Measurements from ENCODE around the gene SPDYC. TPM values are rescaled to one million over a fixed set of nuclear protein-coding genes. Genes with fewer than 3 reads are reported as not detected.

Gene SPDYC
- total and polyA plus RNA-seq, 2 of the 13 experiments (the other 11 are each of a cell fraction or from before 2014, with no cell fraction given), result 0.15 to 0.33 TPM

GRCh38 chr11:65165410-65166317, 4.4 kb upstream of the SPDYC start (continued):
- TF ChIP-seq RBM39 (IDR thresholded peaks at IDR 0.05; ENCODE audit: low read depth, low read length, poor library complexity, severe bottlenecking) (no peak), SRF (IDR thresholded peaks at IDR 0.05; ENCODE audit: low read depth, low read length) (no peak), ZSCAN5A (CRISPR knock-in tag; IDR thresholded peaks at IDR 0.05; ENCODE audit: borderline replicate concordance) (no peak), ZNF746 (CRISPR knock-in tag; IDR thresholded peaks at IDR 0.05) (0 out of 2 replicates have a peak, but pooled peaks have one; percentile 71), SPEN (CRISPR knock-in tag; IDR thresholded peaks at IDR 0.05; ENCODE audit: low read depth) (peak; percentile 55), ZNF512B (CRISPR knock-in tag; IDR thresholded peaks at IDR 0.05; ENCODE audit: borderline replicate concordance) (peak; percentile 99; the same call in 1 of the 2 replicates), HOMEZ (CRISPR knock-in tag; IDR thresholded peaks at IDR 0.05; ENCODE audit: low read depth) (no peak), ZNF256 (CRISPR knock-in tag; conservative IDR thresholded peaks at IDR 0.05) (no peak), DR1 (CRISPR knock-in tag; IDR thresholded peaks at IDR 0.05) (no peak), NFAT5 (CRISPR knock-in tag; IDR thresholded peaks at IDR 0.05) (0 out of 2 replicates have a peak, but pooled peaks have one; percentile 61), RFX3 (CRISPR knock-in tag; IDR thresholded peaks at IDR 0.05) (no peak), RXRB (CRISPR knock-in tag; IDR thresholded peaks at IDR 0.05; ENCODE audit: borderline replicate concordance) (peak; percentile 53), DNMT3B (CRISPR knock-in tag; conservative IDR thresholded peaks at IDR 0.05) (0 out of 2 replicates have a peak, but pooled peaks have one; percentile 90)

Measured in HepG2 (cell line).